Esophagus squamous epithelium (tissue), 4 donors: Measurements from ENCODE around the gene ARL11.

Source experiments
- CTCF ChIP-seq, 6 experiments: fragments of 450-650 bp in 4 of 6; fragments of 200-600 bp in 2 of 6; sonication (generic) in 2 of 6; IDR thresholded peaks; one replicate each; pipeline ENCODE4 v1.5.1; 2016 to 2019; ENCODE audit warnings: antibody characterized with exemption in 6 of 6, mild to moderate bottlenecking in 4 of 6, moderate library complexity in 4 of 6
- POLR2A ChIP-seq, 4 donors: fragments of 450-650 bp; IDR thresholded peaks; one replicate each; pipeline ENCODE4 v1.6.1; 2017; ENCODE audit warnings: antibody characterized with exemption in 4 of 4, mild to moderate bottlenecking in 4 of 4, moderate library complexity in 3 of 4

GRCh38 chr13:49584771-49585182 lies 43.5 kb upstream of the ARL11 start:
- TF ChIP-seq CTCF (IDR thresholded peaks at IDR 0.05), result no peak
- no peak for TF ChIP-seq POLR2A (IDR thresholded peaks at IDR 0.05)
